ENCODE measurements around the gene CDH13. TPM values are rescaled to one million over a fixed set of nuclear protein-coding genes. Genes with fewer than 3 reads are reported as not detected.

Gene CDH13
- total and polyA plus RNA-seq, 2 experiments from 2014 or later, result 1.2 to 1.5 TPM

DNA sequence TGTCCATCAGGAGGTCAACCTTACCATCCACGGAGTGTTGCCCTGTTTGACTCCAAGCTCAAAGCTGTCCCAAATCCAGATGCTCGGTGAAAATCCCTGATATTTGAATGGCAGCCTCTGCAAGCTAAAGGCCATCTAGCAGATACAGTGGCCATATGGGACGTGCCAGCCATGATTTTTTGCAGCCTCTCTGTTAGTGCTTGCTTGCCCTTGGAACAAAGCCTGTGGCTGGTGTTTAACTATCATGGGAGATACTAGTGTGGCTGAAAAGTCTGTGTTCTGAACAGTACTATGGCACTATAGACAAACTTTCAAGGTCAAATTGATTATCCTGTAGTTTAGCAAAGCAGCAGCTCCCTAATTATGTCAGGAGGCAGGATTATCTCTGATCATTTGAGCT lies 214.3 kb downstream of the CDH13 start:
- no peak overlapping the region for H3K4me3 ChIP-seq
- H3K27ac ChIP-seq, result no peak overlapping the region
- H3K4me1 ChIP-seq (ENCODE audit: insufficient read depth), result no peaks in the 10 kb centered on the region
- H2AFZ ChIP-seq, result no peak overlapping the region
- no peak for DNase-seq (ENCODE audit: low spot score)
- H3K27me3 ChIP-seq, result no peaks in the 10 kb centered on the region
- no peak overlapping the region for H3K4me2 ChIP-seq
- TF ChIP-seq EZH2 (IDR thresholded peaks at IDR 0.05; ENCODE audit: borderline replicate concordance), result no peak
- TF ChIP-seq, protein P1, sequence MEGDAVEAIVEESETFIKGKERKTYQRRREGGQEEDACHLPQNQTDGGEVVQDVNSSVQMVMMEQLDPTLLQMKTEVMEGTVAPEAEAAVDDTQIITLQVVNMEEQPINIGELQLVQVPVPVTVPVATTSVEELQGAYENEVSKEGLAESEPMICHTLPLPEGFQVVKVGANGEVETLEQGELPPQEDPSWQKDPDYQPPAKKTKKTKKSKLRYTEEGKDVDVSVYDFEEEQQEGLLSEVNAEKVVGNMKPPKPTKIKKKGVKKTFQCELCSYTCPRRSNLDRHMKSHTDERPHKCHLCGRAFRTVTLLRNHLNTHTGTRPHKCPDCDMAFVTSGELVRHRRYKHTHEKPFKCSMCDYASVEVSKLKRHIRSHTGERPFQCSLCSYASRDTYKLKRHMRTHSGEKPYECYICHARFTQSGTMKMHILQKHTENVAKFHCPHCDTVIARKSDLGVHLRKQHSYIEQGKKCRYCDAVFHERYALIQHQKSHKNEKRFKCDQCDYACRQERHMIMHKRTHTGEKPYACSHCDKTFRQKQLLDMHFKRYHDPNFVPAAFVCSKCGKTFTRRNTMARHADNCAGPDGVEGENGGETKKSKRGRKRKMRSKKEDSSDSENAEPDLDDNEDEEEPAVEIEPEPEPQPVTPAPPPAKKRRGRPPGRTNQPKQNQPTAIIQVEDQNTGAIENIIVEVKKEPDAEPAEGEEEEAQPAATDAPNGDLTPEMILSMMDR (IDR thresholded peaks at IDR 0.05; ENCODE audit: poor library complexity), result no peak
- no peak for TF ChIP-seq EZH2phosphoT487 (IDR thresholded peaks at IDR 0.05; ENCODE audit: low read depth, severe bottlenecking, unreplicated experiment)
- H4K20me1 ChIP-seq (ENCODE audit: insufficient read depth, poor library complexity, severe bottlenecking), result no peaks in the 10 kb centered on the region
- no peaks in the 10 kb centered on the region for H3K9me2 ChIP-seq (replicated peaks; ENCODE audit: insufficient read depth)
- H3K36me3 ChIP-seq (replicated peaks; ENCODE audit: insufficient read depth, low read depth), result no peaks in the 10 kb centered on the region
- H3K79me2 ChIP-seq, result no peaks in the 10 kb centered on the region
- no peaks in the 10 kb centered on the region for H3K9me3 ChIP-seq (ENCODE audit: low read depth)
- WGBS (ENCODE audit: low lambda C conversion rate, missing lambda C conversion rate), result 85% methylated on average over 3 of the region's 3 CpGs

DNA sequence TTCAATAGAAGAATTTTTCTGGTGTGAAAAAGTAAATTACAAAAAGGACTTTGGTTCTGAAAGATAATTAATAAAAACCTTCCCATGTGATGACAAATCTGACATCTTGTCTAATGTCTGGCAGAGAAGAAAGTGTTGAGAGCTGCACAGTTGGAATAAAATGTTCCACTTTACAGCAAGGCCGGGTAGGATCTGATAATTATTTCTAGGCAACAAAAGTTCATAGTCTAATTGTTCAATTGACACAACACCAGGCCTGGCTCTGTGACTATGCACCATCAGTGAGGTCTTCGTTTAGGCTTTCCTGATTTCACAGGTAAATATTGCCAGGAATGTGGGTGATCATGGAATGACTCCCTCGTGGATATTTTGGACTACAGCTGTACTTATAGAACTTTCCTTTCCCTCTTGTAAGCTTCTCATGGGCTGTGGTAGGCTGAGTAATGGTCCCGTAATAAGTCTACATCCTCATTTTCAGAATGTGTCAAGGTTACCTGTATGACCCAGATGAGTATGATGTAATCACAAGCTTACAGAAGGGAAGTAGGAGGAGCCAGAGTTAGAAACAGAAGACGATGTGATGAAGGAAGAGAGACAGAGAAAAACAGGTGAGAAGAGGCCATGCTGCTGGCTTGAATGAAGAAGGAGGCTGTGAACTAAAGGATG lies 217.0 kb downstream of the CDH13 start:
- TF ChIP-seq, protein P1 (IDR thresholded peaks at IDR 0.05; ENCODE audit: poor library complexity), result no peak
- TF ChIP-seq EZH2phosphoT487 (IDR thresholded peaks at IDR 0.05; ENCODE audit: low read depth, severe bottlenecking, unreplicated experiment) (no peak), EZH2 (IDR thresholded peaks at IDR 0.05; ENCODE audit: borderline replicate concordance) (no peak)
- DNase-seq (ENCODE audit: low spot score), result no peak
- 84% methylated on average over 5 of the region's 5 CpGs for WGBS (ENCODE audit: low lambda C conversion rate, missing lambda C conversion rate)

DNA sequence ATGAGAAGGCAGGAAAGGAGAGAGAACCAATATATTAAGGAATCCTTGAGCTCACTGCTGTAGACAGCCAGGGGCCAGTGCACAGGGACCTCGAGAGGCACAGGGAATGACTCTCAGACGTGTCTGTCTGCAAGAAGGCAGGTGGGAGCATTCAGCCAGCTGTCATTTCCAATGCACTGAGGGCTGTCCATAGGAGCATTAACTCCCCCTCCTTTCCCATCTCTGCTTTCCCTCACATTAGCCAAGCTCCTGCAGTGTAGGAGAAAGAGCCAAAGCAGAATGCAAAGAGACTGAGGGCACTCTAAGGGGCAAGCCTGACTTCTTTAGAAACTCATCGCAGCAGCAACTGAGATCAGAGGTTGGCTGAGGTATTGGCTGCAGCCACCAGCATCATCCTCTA lies 218.3 kb downstream of the CDH13 start:
- DNase-seq (ENCODE audit: low spot score), result no peak
- no peaks in the 10 kb centered on the region for H3K9me3 ChIP-seq (ENCODE audit: low read depth)
- H3K4me1 ChIP-seq (ENCODE audit: insufficient read depth), result no peaks in the 10 kb centered on the region
- H3K4me2 ChIP-seq, result no peak overlapping the region
- no peaks in the 10 kb centered on the region for H4K20me1 ChIP-seq (ENCODE audit: insufficient read depth, poor library complexity, severe bottlenecking)
- 79% methylated on average over 3 of the region's 3 CpGs for WGBS (ENCODE audit: low lambda C conversion rate, missing lambda C conversion rate)
- no peaks in the 10 kb centered on the region for H3K27me3 ChIP-seq
- no peaks in the 10 kb centered on the region for H3K79me2 ChIP-seq
- H2AFZ ChIP-seq, result no peak overlapping the region
- H3K27ac ChIP-seq, result no peak overlapping the region
- no peak for TF ChIP-seq EZH2phosphoT487 (IDR thresholded peaks at IDR 0.05; ENCODE audit: low read depth, severe bottlenecking, unreplicated experiment)
- TF ChIP-seq EZH2 (IDR thresholded peaks at IDR 0.05; ENCODE audit: borderline replicate concordance), result no peak
- TF ChIP-seq, protein P1 (IDR thresholded peaks at IDR 0.05; ENCODE audit: poor library complexity), result no peak
- no peak overlapping the region for H3K4me3 ChIP-seq
- H3K9me2 ChIP-seq (replicated peaks; ENCODE audit: insufficient read depth), result no peaks in the 10 kb centered on the region
- no peaks in the 10 kb centered on the region for H3K36me3 ChIP-seq (replicated peaks; ENCODE audit: insufficient read depth, low read depth)

More for the DNA sequence above, 217.0 kb downstream of the CDH13 start:
- no peaks in the 10 kb centered on the region for H3K9me3 ChIP-seq (ENCODE audit: low read depth)
- no peaks in the 10 kb centered on the region for H3K4me1 ChIP-seq (ENCODE audit: insufficient read depth)
- no peaks in the 10 kb centered on the region for H4K20me1 ChIP-seq (ENCODE audit: insufficient read depth, poor library complexity, severe bottlenecking)
- no peaks in the 10 kb centered on the region for H3K36me3 ChIP-seq (replicated peaks; ENCODE audit: insufficient read depth, low read depth)
- no peak overlapping the region for H3K4me2 ChIP-seq
- no peak overlapping the region for H3K4me3 ChIP-seq
- no peak overlapping the region for H3K27ac ChIP-seq
- no peaks in the 10 kb centered on the region for H3K79me2 ChIP-seq
- H3K27me3 ChIP-seq, result no peaks in the 10 kb centered on the region
- H2AFZ ChIP-seq, result no peak overlapping the region
- no peaks in the 10 kb centered on the region for H3K9me2 ChIP-seq (replicated peaks; ENCODE audit: insufficient read depth)

All from hepatocyte (in vitro differentiated cells).